Body of pancreas (tissue), 4 donors: ENCODE data around the gene VPS33A. TPM values are rescaled to one million over a fixed set of nuclear protein-coding genes. Genes with fewer than 3 reads are reported as not detected.

Source experiments
- ATAC-seq: fragments of 150-250 bp; one replicate; pipeline ENCODE4 v1.9.1; 2016
- DNase-seq, 4 donors: peaks; one replicate each; pipeline ENCODE4 v3.0.0-alpha.2; 2019
- H3K27ac ChIP-seq, 4 donors: fragments of 200-600 bp; sonication (generic); 1 replicate in 3 of 4; 2 replicates in 1 of 4; pipeline versions ENCODE4 v1.5.1 to v1.6.1; 2016 to 2019; ENCODE audit warnings: mild to moderate bottlenecking in 1 of 4, mixed read lengths in 1 of 4, moderate library complexity in 1 of 4
- H3K27me3 ChIP-seq, 2 donors: fragments of 200-600 bp; sonication (generic); one replicate each; pipeline ENCODE4 v1.6.0; 2016; ENCODE audit warnings: mild to moderate bottlenecking in 1 of 2
- H3K36me3 ChIP-seq, 2 donors: fragments of 200-600 bp; sonication (generic); replicated peaks in 1 of 2; 2 replicates each; pipeline ENCODE4 v1.5.1; 2016; ENCODE audit warnings: low read depth in 2 of 2; ENCODE audit not compliant: insufficient read depth in 1 of 2
- H3K4me1 ChIP-seq: fragments of 200-600 bp; sonication (generic); one replicate; pipeline ENCODE4 v1.6.0; 2016
- H3K4me3 ChIP-seq, 2 donors: fragments of 200-600 bp; sonication (generic); 1 replicate in 1 of 2; 2 replicates in 1 of 2; pipeline ENCODE4 v1.5.1; 2016 to 2019
- H3K9me3 ChIP-seq, 3 donors: fragments of 200-600 bp; sonication (generic); 1 replicate in 2 of 3; 2 replicates in 1 of 3; pipeline ENCODE4 v1.5.1; 2016
- CTCF ChIP-seq, 7 experiments: fragments of 450-650 bp in 4 of 7; fragments of 200-600 bp in 3 of 7; sonication (generic) in 3 of 7; IDR thresholded peaks; one replicate each; pipeline ENCODE4 v1.5.1; 2016 to 2019; ENCODE audit warnings: antibody characterized with exemption in 7 of 7
- POLR2A ChIP-seq, 3 donors: fragments of 450-650 bp; IDR thresholded peaks; one replicate each; pipeline ENCODE4 v1.6.1; 2016; ENCODE audit warnings: antibody characterized with exemption in 3 of 3, mild to moderate bottlenecking in 2 of 3
- WGBS, 2 donors: methylation state at CpG; one replicate each; pipeline ENCODE4 v1.1.5; 2017; 5-methylcytosine and 5-hydroxymethylcytosine counted together
- intact Hi-C: fragments of 100-400 bp; cut with DNase I; formaldehyde crosslinking; loops from one replicate; pipeline ENCODE4 v1.15.1; 2023
- total RNA-seq, 2 donors: library from RNA; depleted of rRNA; stranded (reverse); fragments of >200 nt; gene quantifications; one replicate each; pipeline ENCODE4 v1.1.0, GENCODE V29; 2016

Gene VPS33A
- total RNA-seq, 2 donors from 2014 or later = 7.3 to 9.9 TPM

- 77 to 84% methylated on average over 4 to 5 of the region's 5 CpGs for WGBS, 2 donors
- intact Hi-C loops = no loop called here
- H3K27me3 ChIP-seq = peaks cover 0 to 24% of the 10 kb centered on the region in 2 donors
- TF ChIP-seq CTCF (IDR thresholded peaks at IDR 0.05) = no peak
- DNase-seq (no peak), ATAC-seq (no peak)
- no peaks in the 10 kb centered on the region for H3K9me3 ChIP-seq
- H3K27ac ChIP-seq = no peak overlapping the region
- no peak overlapping the region for H3K4me3 ChIP-seq
- peaks cover 21% of the 10 kb centered on the region for H3K4me1 ChIP-seq
- no peaks in the 10 kb centered on the region for H3K36me3 ChIP-seq
Measured at GRCh38 chr12:122201381-122201780, 64.9 kb downstream of the VPS33A start.

- Histone ChIP-seq H3K27ac (no peak overlapping the region), H3K9me3 (no peaks in the 10 kb centered on the region), H3K4me3 (no peak overlapping the region), H3K4me1 (peaks cover 21% of the 10 kb centered on the region), H3K27me3 (peaks cover 0 to 24% of the 10 kb centered on the region in 2 donors), H3K36me3 (no peaks in the 10 kb centered on the region)
- DNase-seq (no peak), ATAC-seq (no peak)
- WGBS, 2 donors = 66 to 70% methylated on average over 11 to 20 of the region's 24 CpGs
- TF ChIP-seq CTCF (IDR thresholded peaks at IDR 0.05) (no peak), POLR2A (IDR thresholded peaks at IDR 0.05) (no peak)
- intact Hi-C loops = no loop called here
Measured at GRCh38 chr12:122200541-122201175, 65.6 kb downstream of the VPS33A start.

GRCh38 chr12:122199484-122200355, 66.6 kb downstream of the VPS33A start:
- WGBS, 2 donors = 82 to 83% methylated on average over 24 to 29 of the region's 29 CpGs
- DNase-seq (no peak), ATAC-seq (no peak)
- H3K4me1 ChIP-seq = peaks cover 21% of the 10 kb centered on the region
- H3K4me3 ChIP-seq = no peak overlapping the region
- intact Hi-C loops = loop anchor here (10.0 kb wide), 1 partner anchor 275 kb away; no protein-coding TSS in a partner anchor
- TF ChIP-seq POLR2A (IDR thresholded peaks at IDR 0.05) = no peak
- TF ChIP-seq CTCF (IDR thresholded peaks at IDR 0.05) = no peak
- peaks cover 0 to 24% of the 10 kb centered on the region in 2 donors for H3K27me3 ChIP-seq
- no peak overlapping the region for H3K27ac ChIP-seq
- no peaks in the 10 kb centered on the region for H3K9me3 ChIP-seq
- H3K36me3 ChIP-seq = no peaks in the 10 kb centered on the region

GRCh38 chr12:122197612-122197966, 68.7 kb downstream of the VPS33A start:
- 64 to 69% methylated on average over 1 of the region's 1 CpG for WGBS, 2 donors
- DNase-seq (no peak), ATAC-seq (no peak)
- TF ChIP-seq CTCF (IDR thresholded peaks at IDR 0.05) (no peak), POLR2A (IDR thresholded peaks at IDR 0.05) (no peak)
- Histone ChIP-seq H3K27me3 (peaks cover 0 to 16% of the 10 kb centered on the region in 2 donors), H3K4me3 (no peak overlapping the region), H3K4me1 (peaks cover 1% of the 10 kb centered on the region), H3K27ac (no peak overlapping the region), H3K9me3 (no peaks in the 10 kb centered on the region), H3K36me3 (no peaks in the 10 kb centered on the region)
- intact Hi-C loops = loop anchor here (10.0 kb wide), 1 partner anchor 273 kb away; no protein-coding TSS in a partner anchor
